ENCODE measurements around the gene SALL2. TPM values are rescaled to one million over a fixed set of nuclear protein-coding genes. Genes with fewer than 3 reads are reported as not detected.
"Not testable (repeated sequence)": the region's sequence is repeated elsewhere in the genome, so short reads cannot be mapped to it uniquely, and the experiment has no call there.

Gene SALL2
- polyA plus RNA-seq (ENCODE audit: insufficient read length in 4 of 4) = 10 to 100 TPM; 55.9 to 62.4 (median 61.2) TPM

- peak; percentile 77 to 88 (median 82) for DNase-seq (ENCODE audit: low read depth in 4 of 4, low spot score in 3 of 4)
Observed at GRCh38 chr14:21525962-21526671, at the start of gene SALL2. Gene SALL2, minus strand, starts transcription at chr14:21526346. Its CDS starts 219 bp downstream, at chr14:21526127.

- no peak for DNase-seq (ENCODE audit: low read depth in 4 of 4, low spot score in 3 of 4)
Observed at GRCh38 chr14:21575661-21576060, 49.5 kb upstream of the SALL2 start.

- DNase-seq (ENCODE audit: low read depth in 4 of 4, low spot score in 3 of 4) = no peak
Observed at GRCh38 chr14:21572604-21573003, 46.5 kb upstream of the SALL2 start.

GRCh38 chr14:21558703-21559170 is 32.6 kb upstream of the SALL2 start:
- DNase-seq (ENCODE audit: low read depth in 4 of 4, low spot score in 3 of 4) = no peak

- peak; percentile 90 to 97 (median 95) for DNase-seq (ENCODE audit: low read depth in 4 of 4, low spot score in 3 of 4)
Observed at GRCh38 chr14:21557084-21557901, 31.1 kb upstream of the SALL2 start.

GRCh38 chr14:21556378-21557083 is 30.4 kb upstream of the SALL2 start:
- DNase-seq (ENCODE audit: low read depth in 4 of 4, low spot score in 3 of 4) = no peak

- no peak for DNase-seq (ENCODE audit: low read depth in 4 of 4, low spot score in 3 of 4)
Observed at GRCh38 chr14:21553266-21553665, 27.1 kb upstream of the SALL2 start.

- not testable (repeated sequence) for DNase-seq (ENCODE audit: low read depth in 4 of 4, low spot score in 3 of 4)
Observed at GRCh38 chr14:21544588-21544987, 18.4 kb upstream of the SALL2 start.

- no peak for DNase-seq (ENCODE audit: low read depth in 4 of 4, low spot score in 3 of 4)
Observed at GRCh38 chr14:21543963-21544362, 17.8 kb upstream of the SALL2 start.

GRCh38 chr14:21543521-21543960 is 17.4 kb upstream of the SALL2 start:
- DNase-seq (ENCODE audit: low read depth in 4 of 4, low spot score in 3 of 4) = peak in 1 of 4 donors; percentile 31

GRCh38 chr14:21541413-21542074 is 15.4 kb upstream of the SALL2 start:
- no peak for DNase-seq (ENCODE audit: low read depth in 4 of 4, low spot score in 3 of 4)

- DNase-seq (ENCODE audit: low read depth in 4 of 4, low spot score in 3 of 4) = no peak
Observed at GRCh38 chr14:21539189-21539940, 13.2 kb upstream of the SALL2 start.

GRCh38 chr14:21537090-21537424 is 10.9 kb upstream of the SALL2 start:
- no peak for DNase-seq (ENCODE audit: low read depth in 4 of 4, low spot score in 3 of 4)

- DNase-seq (ENCODE audit: low read depth in 4 of 4, low spot score in 3 of 4) = no peak
Observed at GRCh38 chr14:21536418-21537089, 10.4 kb upstream of the SALL2 start.

GRCh38 chr14:21535545-21536417 is 9.6 kb upstream of the SALL2 start:
- DNase-seq (ENCODE audit: low read depth in 4 of 4, low spot score in 3 of 4) = no peak

- no peak for DNase-seq (ENCODE audit: low read depth in 4 of 4, low spot score in 3 of 4)
Observed at GRCh38 chr14:21534576-21534975, 8.4 kb upstream of the SALL2 start.

GRCh38 chr14:21533294-21533693 is 7.1 kb upstream of the SALL2 start:
- DNase-seq (ENCODE audit: low read depth in 4 of 4, low spot score in 3 of 4) = no peak

- DNase-seq (ENCODE audit: low read depth in 4 of 4, low spot score in 3 of 4) = no peak
Observed at GRCh38 chr14:21529515-21529914, 3.4 kb upstream of the SALL2 start.
